Hematopoietic multipotent progenitor cell treated with erythropoietin and hydrocortisone succinate and interleukin-3 and kit ligand, for 17 days (in vitro differentiated cells): Measurements from ENCODE around the gene D2HGDH.
"Not testable (repeated sequence)": the region's sequence is repeated elsewhere in the genome, so short reads cannot be mapped to it uniquely, and the experiment has no call there.

Experiments
- DNase-seq: peaks from one replicate; pipeline ENCODE4 v3.0.0-alpha.2; 2015; ENCODE audit warnings: low spot score

Gene D2HGDH

DNA sequence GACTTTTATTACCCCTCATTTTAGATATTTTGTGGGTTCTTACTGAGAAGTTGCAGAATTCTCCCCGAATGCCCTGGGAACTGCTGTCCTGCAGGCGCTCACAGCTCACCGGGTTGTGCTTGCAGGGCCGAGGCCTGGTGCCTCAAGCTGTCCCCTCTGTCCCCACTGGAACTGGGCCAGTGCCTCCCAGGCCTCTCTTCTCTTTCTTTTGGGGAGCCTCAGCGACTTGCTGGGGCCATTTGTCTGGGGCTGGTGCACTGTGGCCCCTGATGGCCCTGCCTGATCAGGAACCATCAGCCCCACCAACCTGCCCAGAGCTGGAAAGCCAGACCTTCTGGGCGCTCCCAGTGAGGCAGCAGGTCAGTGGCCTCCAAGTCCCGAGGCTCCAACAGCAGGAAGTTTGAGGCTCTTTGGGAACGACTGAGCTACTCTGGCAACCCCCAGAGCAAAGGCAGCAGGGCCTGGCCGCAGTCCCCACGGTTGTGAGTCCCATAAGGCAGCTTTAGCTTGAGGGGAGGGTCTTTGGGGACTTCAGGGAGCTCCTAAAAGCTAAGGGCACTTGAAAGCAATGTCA lies 59.9 kb downstream of the D2HGDH start:
- no peak for DNase-seq

GRCh38 chr2:241795021-241795999 lies 60.9 kb downstream of the D2HGDH start:
- DNase-seq, result no peak

DNA sequence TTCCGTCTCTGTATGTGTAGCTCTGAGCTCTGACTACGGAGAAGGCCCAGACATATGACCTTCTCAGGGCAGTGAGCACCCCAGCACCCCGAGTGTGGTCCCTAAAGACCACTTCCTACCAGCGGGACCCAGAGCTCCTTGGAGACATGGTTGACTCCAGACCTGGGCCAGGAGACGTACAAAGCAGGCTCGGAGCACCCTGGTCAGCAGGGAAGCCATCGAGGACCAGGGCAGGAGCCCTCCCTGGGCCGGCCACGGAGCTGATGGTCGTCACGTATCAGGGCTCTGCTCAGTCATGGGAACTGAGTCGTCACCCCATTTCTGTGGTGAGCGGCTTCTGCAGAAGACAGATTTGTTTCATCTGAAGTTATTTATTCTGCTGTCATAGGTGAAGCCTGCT lies 61.8 kb downstream of the D2HGDH start:
- no peak for DNase-seq

DNA sequence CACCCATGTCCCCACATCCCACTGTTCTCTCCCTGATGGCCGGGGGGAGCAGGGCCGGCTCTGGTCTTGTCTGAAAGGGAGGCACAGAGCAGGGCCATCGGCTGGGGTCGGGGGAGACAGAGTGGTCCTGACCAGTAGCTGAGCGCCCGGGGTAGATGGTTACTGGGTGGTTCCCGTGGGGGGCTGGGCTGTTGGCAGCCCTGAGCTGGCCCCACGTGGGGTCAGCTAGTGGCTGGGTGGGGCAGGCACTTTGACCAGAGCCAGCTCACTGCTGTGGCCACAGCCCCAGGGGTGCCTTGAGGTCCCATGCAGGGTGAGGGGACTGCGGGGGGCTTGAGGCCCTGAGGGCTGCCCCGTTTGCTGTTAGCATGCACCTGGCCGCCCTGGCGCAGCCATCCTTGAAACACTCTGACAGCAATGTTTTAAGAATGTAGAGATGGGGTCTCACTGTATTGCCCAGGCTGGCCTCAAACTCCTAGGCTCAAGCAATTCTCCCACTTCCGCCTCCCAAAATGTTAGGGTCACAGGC lies 62.2 kb downstream of the D2HGDH start:
- no peak for DNase-seq

GRCh38 chr2:241797441-241798080 lies 63.1 kb downstream of the D2HGDH start:
- DNase-seq, result no peak

GRCh38 chr2:241798081-241798630 lies 63.7 kb downstream of the D2HGDH start:
- DNase-seq, result no peak

DNA sequence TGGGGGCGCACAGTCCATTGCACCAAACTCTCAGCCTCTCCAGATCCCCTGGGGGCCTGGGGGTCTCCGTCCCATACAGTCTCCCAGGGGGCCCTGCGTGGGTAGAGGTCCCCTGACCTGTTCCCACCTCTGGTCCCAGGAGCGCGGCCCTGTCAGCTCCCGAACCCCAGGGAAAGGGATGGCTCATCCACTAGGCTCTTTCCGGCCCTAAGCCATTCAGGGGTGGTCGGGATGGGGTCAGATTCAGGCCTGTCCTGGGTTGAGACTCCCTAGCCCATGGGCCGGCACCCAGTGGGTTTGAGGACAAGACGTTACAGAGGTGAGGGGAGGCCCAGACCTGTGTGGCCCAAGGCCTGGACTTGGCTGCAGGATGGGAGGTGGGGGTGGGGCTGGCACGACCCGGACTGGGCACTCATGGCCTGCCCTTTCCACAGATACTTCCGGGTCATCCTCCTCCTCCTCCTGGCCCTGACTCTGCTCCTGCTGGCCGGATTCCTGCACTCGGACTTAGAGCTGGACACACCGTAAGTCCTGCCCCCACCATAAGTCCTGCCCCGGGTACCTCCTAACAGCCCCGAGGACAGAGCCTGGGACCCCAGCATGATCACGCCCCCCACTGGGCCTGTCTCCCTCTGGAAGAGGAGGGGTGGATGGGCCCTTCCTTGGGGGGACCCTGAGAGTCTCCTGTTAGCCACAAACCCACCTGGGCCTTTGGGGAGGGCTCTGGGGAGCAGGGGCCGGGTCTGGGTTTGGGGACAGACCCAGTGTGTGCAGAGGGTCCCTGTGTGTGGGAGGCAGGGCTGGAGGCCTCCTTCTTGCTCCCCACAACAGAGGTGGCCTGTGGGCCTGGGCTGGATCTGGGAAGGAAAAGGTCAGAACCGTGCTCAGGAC lies 64.4 kb downstream of the D2HGDH start:
- no peak for DNase-seq

DNA sequence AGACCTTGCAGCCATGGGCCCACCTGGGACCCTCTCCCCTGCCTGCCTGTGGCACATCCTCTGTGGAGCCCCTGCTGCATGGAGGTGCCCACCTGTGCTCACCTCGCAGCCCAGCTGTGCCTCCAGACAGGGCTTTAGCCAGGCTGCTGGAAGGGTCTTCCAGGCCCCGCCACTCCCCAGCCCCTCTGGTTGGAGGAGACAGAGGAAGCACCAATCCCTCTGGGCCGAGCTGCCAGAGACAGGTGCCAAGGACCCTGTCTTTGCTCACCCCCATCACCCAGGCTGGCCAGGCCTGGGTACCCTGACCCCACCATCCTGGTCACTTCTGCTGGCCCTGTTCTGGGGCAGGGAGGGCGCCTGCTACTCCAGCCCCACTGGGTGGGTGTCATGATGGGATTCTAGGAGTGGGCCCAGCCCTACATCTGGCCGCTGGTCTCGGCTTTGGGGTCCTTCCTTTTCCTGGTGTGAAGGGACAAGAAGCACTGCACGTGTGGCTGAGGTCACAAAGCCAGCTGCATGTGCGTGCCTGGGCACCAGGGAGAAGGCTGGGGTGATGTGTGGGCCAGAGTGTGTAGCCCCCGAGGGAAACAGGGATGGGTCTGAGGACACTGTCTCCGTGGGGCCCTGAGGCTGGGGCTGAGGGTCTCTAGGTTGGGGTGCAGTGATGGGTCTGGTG lies 65.2 kb downstream of the D2HGDH start:
- DNase-seq, result no peak

- not testable (repeated sequence) for DNase-seq
These were observed 65.9 kb downstream of the D2HGDH start for GRCh38 chr2:241800198-241800903.

DNA sequence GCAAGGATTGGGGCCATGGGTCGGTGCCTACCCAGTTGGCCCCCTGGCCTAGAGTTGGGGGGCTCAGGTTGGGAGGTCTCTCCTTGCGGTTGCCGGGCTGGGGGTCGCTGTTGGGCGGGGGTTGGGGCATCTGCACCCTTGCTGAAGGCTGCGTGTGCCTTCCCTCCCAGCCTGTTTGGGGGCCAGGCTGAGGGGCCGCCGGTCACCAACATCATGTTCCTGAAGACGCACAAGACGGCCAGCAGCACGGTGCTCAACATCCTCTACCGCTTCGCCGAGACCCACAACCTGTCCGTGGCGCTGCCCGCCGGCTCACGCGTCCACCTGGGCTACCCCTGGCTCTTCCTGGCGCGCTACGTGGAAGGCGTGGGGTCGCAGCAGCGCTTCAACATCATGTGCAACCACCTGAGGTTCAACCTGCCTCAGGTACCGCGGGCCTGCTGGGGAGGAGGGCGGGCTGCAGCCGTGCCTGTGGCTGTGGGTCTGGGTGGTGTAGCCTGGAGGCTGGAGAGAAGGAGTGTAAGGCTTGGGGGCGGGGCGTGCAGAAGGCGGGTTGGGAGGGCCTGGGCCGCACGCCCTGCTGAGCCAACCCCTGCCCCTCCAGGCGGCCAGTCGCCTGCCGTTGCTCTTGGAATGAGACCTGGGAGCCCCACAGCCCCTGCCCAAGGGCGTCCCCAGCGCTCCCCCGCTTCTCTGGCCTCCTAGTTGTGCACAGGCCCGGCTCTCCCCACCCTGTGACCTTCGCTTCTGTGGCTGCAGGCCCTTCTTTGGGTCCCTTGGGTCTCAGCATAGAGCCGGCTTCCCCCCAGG lies 67.4 kb downstream of the D2HGDH start:
- DNase-seq, result no peak

DNA sequence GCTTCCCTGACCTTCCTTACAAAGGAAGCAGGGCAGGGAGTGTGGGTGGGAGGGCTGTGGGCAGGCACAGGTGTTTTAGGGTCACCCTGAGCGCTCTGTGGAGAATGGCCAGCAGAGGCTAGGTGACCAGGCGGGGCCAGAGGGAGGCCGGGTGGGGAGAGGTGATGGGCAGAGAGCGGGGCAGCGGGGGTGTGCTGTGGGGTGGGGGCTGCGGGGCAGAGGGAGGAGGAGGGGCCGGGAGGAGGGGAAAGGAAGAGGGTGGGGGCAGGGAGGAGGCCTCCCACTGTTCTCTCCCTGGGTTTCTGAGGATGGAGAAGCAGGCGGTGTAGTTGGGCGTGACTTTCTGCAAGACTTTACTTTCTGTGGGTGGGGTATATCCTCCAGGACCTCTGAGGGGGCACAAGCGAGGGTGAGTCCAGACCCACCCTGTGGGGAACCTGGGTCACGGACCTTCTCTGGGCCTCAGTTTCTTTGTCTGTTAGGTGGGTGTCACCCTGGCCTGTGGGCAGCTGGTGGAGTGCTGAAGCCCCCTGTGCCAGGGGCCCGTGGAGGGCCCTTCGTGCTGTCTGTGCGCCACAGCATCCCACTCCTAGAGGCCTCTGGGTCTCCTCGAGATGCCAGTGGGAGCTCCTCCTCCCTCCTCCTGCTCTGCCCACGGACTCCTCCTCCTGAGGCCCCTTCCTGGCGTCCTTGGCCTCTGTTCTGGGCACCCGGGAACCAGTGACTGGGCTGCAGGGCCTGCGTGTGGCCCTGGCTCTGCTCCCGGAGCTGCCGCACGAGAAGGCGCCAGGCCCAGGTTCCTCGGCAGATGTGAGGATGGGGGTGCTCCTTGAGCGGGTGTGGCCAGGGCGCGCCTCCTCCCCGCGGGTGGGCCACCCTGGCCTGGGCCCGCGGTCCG lies 68.2 kb downstream of the D2HGDH start:
- DNase-seq, result no peak

DNA sequence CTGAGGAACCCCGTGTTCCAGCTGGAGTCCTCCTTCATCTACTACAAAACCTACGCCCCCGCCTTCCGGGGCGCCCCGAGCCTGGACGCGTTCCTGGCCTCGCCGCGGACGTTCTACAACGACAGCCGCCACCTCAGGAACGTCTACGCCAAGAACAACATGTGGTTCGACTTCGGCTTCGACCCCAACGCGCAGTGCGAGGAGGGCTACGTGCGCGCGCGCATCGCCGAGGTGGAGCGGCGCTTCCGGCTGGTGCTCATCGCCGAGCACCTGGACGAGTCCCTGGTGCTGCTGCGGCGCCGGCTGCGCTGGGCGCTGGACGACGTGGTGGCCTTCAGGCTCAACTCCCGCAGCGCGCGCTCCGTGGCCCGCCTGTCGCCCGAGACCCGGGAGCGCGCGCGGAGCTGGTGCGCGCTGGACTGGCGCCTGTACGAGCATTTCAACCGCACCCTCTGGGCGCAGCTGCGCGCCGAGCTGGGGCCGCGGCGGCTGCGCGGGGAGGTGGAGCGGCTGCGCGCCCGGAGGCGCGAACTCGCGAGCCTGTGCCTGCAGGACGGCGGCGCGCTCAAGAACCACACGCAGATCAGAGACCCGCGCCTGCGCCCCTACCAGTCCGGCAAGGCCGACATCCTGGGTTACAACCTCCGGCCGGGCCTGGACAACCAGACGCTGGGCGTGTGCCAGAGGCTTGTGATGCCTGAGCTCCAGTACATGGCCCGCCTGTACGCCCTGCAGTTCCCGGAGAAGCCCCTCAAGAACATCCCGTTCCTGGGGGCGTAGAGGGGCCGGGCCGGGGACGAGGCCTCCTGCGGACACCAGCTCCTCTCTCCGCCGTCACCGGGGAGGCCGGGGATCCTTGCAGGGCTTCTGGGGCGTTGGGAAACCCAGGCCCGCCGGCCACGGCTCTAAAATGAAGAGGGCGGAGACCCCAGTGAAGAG lies 69.2 kb downstream of the D2HGDH start:
- no peak for DNase-seq

DNA sequence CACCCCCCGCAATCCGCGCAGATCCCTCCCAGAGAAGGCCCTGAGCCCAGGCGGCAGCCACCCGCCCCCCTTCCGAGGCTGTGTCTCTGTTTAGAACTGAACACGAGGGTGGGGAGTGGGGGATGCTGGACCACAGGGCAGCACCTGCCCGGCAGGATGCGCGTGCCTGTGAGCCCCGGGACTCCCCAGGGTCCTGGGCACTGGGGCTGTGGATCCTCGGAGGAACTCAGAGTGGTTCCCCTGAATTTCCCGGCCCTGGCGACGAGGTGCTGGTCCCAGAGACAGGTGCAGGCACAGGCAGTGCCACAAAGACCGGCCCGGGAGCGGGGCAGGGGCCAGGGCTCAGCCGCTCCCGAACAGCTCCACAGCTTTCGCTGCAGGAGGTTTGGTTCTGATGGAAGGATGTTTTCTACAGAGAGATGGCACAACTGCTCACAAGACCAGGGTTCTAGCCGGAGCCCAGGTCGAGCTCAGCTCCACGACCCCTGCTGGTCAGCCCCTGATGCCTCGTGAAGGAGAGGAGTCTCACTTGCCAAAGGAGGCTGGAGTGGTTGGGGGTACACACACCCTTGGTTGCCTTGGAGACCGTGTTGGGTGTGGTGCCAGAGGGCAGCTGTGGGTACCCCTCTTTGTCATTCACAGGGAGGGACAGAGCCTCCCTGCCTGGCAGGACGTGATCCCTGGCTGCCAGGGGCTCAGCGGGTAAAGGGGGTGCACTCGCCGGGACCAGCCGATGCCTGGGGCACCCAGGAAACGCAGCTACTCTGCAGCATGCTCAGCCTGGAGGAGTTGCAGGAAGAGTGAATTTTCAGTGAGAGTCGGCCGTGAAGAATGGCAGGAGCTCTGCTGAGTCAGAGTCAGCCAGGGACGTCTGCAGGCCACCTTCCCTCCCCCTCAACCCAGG lies 70.1 kb downstream of the D2HGDH start:
- no peak for DNase-seq

- not testable (repeated sequence) for DNase-seq
These were observed 71.8 kb downstream of the D2HGDH start for GRCh38 chr2:241806217-241806616.

DNA sequence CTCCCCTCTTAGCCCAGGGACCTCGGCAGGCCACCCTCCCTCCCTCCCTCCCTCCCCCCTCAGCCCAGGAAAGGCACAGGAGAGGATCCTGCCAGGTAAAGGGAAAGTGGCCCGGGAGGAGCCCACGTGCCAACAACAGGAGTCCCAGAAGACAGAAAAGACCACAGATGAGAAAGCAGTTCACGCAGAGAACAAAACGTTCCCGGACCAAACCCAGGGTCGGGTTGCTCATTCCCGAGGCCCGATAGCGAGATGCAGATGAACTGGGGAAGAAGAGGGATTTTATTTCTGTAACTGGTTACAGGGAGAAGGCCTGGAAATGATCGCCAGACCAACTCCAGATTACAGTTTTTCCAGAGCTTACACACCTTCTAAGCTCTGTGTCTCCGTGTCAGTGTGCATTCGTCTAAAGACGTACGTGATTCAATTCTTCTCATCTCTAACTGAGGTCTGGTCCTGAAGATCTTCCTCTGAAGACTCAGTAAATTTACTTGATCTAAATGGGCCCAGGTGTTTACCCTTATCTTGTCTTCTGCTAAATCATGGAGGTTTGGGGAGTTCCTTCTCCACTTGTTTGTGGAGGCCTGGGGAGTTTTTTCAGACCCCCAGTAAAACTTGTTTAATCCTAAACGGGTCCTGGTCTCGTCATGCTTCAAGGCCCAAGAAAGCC lies 73.8 kb downstream of the D2HGDH start:
- no peak for DNase-seq
